ENCODE results near the gene RASA3.

- TF ChIP-seq SUZ12 (IDR thresholded peaks at IDR 0.05; ENCODE audit: extremely low read depth, insufficient read depth, insufficient read length): no peak
- TF ChIP-seq ZNF274 (IDR thresholded peaks at IDR 0.05; ENCODE audit: low read depth, low read length): no peak
Observed at GRCh38 chr13:113948034-113948742, 184.2 kb downstream of the RASA3 start.

All from NT2/D1 (cell line).